HG03432 (cell line): ENCODE results near the gene STX11.

Experiments used
- ATAC-seq: cut with Tn5 transposase; IDR thresholded peaks from one replicate; pipeline ENCODE4 v1.9.1; 2021; ENCODE audit warnings: mild to moderate bottlenecking, moderate library complexity; ENCODE audit not compliant: unreplicated experiment

The STX11 gene

GRCh38 chr6:144141470-144141869, 8.8 kb upstream of the STX11 start:
- no peak for ATAC-seq

GRCh38 chr6:144143106-144143505, 7.2 kb upstream of the STX11 start:
- no peak for ATAC-seq

DNA sequence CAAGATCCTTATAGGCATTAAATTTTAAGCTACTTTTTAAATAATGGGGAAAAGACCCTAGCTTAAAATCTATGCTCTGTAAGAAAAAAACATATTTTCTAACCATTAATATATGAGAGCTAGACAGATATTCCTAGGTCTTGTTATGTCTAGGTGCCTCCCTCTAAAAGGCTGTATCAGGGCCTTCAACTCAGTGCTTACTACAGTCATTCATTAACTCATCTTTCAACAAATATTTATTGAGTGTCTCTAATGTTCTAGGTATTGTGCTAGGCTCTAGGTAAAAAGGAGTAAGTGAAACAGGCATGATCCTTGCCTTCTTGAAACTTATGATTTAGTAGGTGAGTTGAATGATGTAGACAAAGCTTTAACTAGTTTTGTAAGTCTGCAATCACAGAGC, 6.4 kb upstream of the STX11 start:
- ATAC-seq: no peak

DNA sequence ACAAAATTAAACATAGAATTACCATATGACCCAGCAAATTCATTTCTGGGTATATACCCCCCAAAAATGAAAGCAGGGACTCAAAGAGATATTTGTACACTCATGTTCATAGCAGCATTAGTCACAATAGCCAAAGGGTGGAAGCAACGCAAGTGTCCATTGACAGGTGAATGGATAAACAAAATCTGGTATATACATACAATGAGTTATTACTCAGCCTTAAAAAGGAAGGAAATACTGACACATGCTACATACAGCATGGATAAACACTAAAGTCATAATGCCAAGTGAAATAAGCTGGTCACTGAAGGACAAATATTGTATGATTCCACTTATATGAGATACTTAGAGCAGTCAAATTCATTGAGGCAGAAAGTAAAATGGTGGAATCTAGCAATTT, 5.3 kb upstream of the STX11 start:
- no peak for ATAC-seq

- ATAC-seq: no peak
Observed at GRCh38 chr6:144145541-144145940, 4.8 kb upstream of the STX11 start.

GRCh38 chr6:144148886-144149285, 1.4 kb upstream of the STX11 start:
- ATAC-seq: no peak

DNA sequence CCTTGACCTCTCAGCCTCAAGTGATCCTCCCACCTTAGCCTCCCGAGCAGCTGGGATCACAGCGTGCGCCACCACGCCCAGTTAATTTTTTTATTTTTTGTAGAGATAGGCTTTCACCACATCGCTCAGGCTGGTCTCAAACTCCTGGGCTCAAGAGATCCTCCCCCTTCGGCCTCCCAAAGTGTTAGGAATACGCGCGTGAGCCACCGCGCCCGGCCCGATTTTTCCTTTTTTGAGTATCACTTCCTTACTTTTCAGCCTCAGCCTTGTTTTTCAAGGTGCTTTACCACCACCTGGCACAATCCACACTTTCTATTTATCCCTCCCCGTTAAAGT, 791 bp upstream of the STX11 start:
- no peak for ATAC-seq

DNA sequence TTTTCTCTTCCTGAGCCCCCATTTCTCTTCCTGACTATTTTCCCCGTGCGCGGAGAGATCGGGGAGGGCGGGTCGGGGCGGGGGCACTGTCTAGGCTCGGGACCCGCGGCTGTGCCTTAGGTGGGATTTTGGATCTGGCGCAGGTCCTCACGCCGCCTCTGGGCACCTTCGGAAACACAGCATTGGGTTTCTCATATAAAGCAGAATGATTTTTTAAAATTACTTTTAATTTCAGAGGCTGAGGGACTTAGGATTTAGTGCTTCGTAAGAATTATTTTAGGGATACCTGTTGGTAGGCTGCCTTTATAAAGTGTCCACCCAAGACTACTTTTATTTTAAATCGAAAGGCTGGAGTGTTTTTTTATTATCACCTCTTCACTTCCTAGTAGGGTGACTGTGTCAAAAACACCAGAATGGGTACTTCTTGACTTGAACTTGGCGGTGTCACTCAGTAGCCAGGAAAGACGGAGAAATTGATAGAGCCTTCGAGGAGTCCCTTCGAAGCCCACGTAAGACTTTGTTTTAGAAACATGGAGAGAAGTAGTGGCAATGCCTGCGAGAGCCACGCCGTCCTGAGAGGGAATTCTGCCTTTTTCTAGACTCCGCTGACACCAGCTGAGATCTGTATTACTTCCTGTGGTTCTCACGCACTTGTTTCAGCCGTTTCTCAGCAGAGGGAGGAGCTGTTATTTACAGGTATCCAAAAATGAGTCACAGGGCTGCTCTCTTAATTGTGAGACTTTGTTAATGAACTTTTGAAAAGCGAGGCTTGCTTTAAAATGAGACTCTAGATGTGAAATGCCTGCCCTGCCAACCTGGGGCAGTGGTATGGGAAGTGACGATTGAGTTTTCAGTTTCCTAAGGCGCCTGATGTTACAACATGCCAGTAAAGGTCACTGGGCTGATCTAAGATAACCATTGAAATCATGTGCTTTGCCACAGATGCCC, 667 bp downstream of the STX11 start:
- ATAC-seq: peak; percentile 57

GRCh38 chr6:144152334-144152900, 2.1 kb downstream of the STX11 start:
- no peak for ATAC-seq

GRCh38 chr6:144153260-144153659, 2.9 kb downstream of the STX11 start:
- no peak for ATAC-seq

GRCh38 chr6:144153971-144154370, 3.7 kb downstream of the STX11 start:
- ATAC-seq: no peak

DNA sequence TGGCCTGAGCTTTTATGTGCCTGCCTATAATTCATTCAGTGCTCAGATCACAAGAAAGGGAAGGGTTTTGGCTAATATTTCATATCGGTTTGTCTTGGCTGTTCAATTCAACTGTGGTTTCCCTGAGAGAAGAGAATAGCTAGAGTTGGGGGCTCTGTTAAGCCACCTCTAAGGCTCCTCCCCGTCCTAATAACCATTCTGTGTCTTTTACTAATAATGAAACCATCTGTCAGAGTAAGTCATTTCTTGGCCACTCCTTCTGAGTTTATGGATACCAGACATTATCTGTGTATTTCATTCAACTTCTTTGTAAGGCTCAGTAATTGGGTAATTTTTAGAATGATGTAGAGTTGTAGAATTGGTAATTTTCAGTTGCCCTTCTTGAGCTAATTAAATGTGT, 5.2 kb downstream of the STX11 start:
- peak; percentile 66 for ATAC-seq

DNA sequence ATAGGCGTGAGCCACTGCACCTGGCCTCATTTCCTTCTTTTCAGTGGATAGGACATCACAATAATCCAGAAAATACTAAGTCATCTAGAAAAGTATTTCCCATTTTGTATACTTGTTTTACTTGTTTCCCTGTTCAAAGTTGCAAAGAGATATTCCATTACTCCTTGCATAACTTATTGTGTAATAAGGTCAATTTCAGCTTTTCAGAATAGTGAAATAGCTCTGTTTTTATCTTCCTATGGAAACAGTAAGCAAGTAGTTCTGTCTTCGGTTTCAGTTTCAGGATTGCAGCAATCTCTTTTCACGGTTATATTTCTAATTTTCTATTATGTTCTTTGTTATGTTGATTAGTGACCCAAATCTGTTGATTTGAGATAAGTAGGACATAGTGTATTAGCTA, 6.0 kb downstream of the STX11 start:
- peak; percentile 32 for ATAC-seq

GRCh38 chr6:144156991-144157390, 6.7 kb downstream of the STX11 start:
- ATAC-seq: no peak

DNA sequence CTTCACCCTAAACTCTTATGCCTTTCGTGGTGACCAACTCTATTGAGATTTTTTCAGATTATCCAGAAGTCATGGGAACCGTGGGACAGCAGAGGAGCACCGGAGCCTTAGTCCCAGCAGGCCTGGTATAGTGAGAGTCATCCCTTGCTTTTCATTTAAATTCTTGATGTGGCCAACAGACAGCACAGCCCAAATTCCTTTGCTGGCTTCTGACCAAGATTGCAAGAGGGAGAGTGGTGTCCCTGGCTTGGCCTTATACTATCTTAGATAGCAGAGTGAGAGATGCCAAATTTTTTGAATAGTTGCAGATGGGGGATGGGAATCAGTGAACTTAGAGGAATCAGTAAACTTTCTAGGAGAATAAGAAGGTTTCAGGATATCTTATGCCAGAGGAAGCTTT, 7.8 kb downstream of the STX11 start:
- ATAC-seq: no peak

DNA sequence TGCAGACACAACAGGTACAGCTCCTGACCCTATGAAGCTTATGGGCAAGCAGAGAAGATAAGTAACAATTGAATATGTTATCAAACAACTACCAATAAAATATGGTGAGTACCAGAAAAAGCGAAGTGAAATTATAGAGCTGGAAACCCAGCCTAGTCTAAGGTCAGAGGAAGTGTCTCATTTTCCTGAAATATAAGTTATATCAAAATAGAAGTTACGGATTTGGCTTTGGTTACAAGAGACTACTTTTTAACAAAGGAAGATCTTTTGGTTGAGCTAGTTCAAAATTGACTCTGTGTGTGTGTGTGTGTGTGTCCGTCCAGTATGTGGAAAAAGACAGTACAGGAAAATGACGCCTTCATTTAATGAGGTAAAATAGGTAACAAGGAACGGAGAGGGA, 8.9 kb downstream of the STX11 start:
- no peak for ATAC-seq

- ATAC-seq: no peak
Observed at GRCh38 chr6:144159742-144160141, 9.4 kb downstream of the STX11 start.

GRCh38 chr6:144160431-144161005, 10.2 kb downstream of the STX11 start:
- no peak for ATAC-seq

DNA sequence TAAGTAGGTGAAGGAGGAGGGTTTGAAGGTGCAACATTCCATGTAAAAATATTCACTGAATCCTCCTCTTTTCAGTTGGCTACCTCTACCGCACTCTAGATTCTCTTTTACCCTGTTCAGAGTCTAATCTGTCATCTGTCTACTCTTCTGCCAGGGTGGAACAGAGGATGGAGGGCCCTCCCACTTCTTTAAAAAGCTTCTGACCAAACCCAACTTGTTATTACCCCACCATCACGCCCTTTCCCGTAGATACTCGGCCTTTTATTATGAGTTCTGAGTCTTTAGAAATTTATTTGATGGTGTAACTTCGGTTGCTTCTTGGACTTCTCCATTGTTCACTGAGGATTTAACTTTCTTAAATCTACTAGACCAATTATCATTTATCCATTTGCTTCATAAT, 11.7 kb downstream of the STX11 start:
- ATAC-seq: no peak

DNA sequence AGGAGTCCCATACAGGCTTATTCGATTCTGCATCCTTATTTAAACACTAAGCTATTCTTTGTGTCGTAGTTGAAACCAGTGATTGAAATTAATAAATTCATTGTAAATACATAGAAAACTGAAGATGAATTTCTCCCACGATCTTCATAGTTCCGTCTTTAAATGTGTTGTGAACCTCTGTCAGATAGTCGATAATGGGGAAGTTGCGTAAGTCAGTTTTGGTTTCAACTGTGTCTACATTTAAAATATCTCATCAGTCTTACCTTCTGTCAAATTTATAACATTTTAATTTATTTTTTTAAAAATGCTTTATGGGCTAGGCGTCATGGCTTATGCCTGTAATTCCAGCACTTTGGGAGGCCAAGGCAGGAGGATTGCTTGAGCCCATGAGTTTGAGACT, 12.7 kb downstream of the STX11 start:
- ATAC-seq: peak; percentile 92

DNA sequence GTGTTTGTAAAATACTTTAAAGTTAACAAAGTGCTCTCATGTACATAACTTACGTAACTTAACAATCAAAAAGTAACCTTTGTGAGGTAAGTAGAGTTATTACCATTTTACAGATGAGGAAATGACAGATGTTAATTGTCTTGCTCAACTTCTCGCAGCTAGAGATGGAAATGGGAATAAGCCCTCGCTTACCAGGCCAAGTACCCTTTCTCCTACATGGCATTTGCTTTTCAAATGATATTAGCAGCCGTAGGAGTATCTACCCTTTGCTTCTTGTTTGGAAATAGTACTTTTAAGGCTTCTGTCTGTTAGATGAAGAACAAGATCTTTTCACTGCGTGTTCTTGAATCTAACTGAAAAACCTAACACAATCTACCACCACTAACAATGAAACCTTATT, 15.5 kb downstream of the STX11 start:
- no peak for ATAC-seq

DNA sequence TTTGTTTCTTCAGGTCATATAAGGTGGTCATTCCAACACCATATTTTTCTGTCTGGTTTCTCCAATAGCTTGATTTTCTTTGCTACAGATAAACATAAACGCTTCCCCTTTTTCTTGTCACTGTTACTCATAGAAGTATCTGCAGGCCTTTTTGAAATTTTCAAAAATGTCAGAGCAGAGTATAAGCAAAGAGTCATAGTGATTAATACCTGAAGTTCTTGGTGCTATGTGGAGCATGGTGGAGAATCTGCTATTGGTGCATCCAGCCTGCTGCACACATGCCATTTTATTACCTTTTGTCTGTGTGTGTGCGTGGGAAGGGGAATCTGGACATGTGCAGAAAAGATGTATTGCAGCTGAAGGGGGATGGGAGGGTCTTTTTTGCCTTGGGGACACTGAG, 19.7 kb downstream of the STX11 start:
- no peak for ATAC-seq
